HepG2 (cell line): ENCODE data around the gene ACAP3. TPM values are rescaled to one million over a fixed set of nuclear protein-coding genes. Genes with fewer than 3 reads are reported as not detected.
A peak's percentile ranks its signal among the peaks of the same experiment; 100 is the strongest.

Experiments used
- BORCS8-MEF2B ChIP-seq: sonication (generic); formaldehyde crosslinking; IDR thresholded peaks from 2 replicates; pipeline ENCODE4 v1.8.0; 2022; ENCODE audit warnings: mild to moderate bottlenecking, missing genetic modification reagents
- BRF2 ChIP-seq: sonication (generic); formaldehyde crosslinking; IDR thresholded peaks from 2 replicates; pipeline ENCODE4 v1.8.1; 2022; ENCODE audit warnings: mild to moderate bottlenecking, missing genetic modification reagents
- GPN1 ChIP-seq: sonication (generic); formaldehyde crosslinking; IDR thresholded peaks from 2 replicates; pipeline ENCODE4 v1.5.1; 2020; ENCODE audit warnings: missing genetic modification reagents, borderline replicate concordance
- HDAC2 ChIP-seq: sonication (generic); formaldehyde crosslinking; IDR thresholded peaks from 2 replicates; pipeline ENCODE4 v1.4.0; 2020; ENCODE audit warnings: missing genetic modification reagents
- HIVEP1 ChIP-seq: sonication (generic); formaldehyde crosslinking; IDR thresholded peaks from 2 replicates; pipeline ENCODE4 v1.4.0; 2020; ENCODE audit warnings: mild to moderate bottlenecking, missing genetic modification reagents
- JARID2 ChIP-seq: sonication (generic); formaldehyde crosslinking; IDR thresholded peaks from 2 replicates; pipeline ENCODE4 v1.8.1; 2023; ENCODE audit warnings: missing genetic modification reagents, inconsistent platforms; ENCODE audit not compliant: insufficient replicate concordance
- LRRFIP1 ChIP-seq: sonication (generic); formaldehyde crosslinking; conservative IDR thresholded peaks from 2 replicates; pipeline ENCODE4 v1.4.0; 2020; ENCODE audit warnings: missing genetic modification reagents
- MEIS1 ChIP-seq: sonication (generic); formaldehyde crosslinking; IDR thresholded peaks from 2 replicates; pipeline ENCODE4 v1.9.0; 2021; ENCODE audit warnings: mild to moderate bottlenecking, missing genetic modification reagents, moderate library complexity, borderline replicate concordance
- MXD3 ChIP-seq: IDR thresholded peaks from 2 replicates; pipeline ENCODE4 v1.6.1; 2016; ENCODE audit warnings: mild to moderate bottlenecking, missing biosample characterization, missing genetic modification reagents
- TFDP1 ChIP-seq: IDR thresholded peaks from 2 replicates; pipeline ENCODE4 v1.6.1; 2016; ENCODE audit warnings: missing compliant biosample characterization, missing genetic modification reagents, borderline replicate concordance
- ZBTB26 ChIP-seq: IDR thresholded peaks from 2 replicates; pipeline ENCODE4 v1.6.1; 2016; ENCODE audit warnings: missing compliant biosample characterization, missing genetic modification reagents, borderline replicate concordance
- ZHX1 ChIP-seq: sonication (generic); formaldehyde crosslinking; IDR thresholded peaks from 2 replicates; pipeline ENCODE4 v1.8.1; 2022; ENCODE audit warnings: low read depth, mild to moderate bottlenecking, missing genetic modification reagents
- ZNF205 ChIP-seq: IDR thresholded peaks from 2 replicates; pipeline ENCODE4 v1.6.1; 2018; ENCODE audit warnings: missing biosample characterization, missing genetic modification reagents
- ZNF574 ChIP-seq: sonication (generic); formaldehyde crosslinking; IDR thresholded peaks from 2 replicates; pipeline ENCODE4 v1.4.0; 2020; ENCODE audit warnings: missing genetic modification reagents
- ZNF772 ChIP-seq: sonication (generic); formaldehyde crosslinking; IDR thresholded peaks from 2 replicates; pipeline ENCODE4 v1.5.0; 2020; ENCODE audit warnings: mild to moderate bottlenecking, missing genetic modification reagents
- polyA plus RNA-seq, 8 experiments: library from polyadenylated mRNA; depleted of rRNA in 3 of 8; stranded (reverse) in 7 of 8; unstranded in 1 of 8; fragments of >200 nt; fragmentation: Illumina TruSeq in 4 of 8; extraction: Trizol in 4 of 8; gene quantifications; 2 replicates each; pipeline versions ENCODE4 v1.2.1 to v1.2.3, GENCODE V29; 2011 to 2016; ENCODE audit warnings: low read depth in 4 of 8, missing spikeins in 1 of 8, mixed read lengths in 1 of 8; ENCODE audit not compliant: insufficient read depth in 1 of 8
- total RNA-seq, 5 experiments: library from RNA; depleted of rRNA; stranded (reverse); fragments of >200 nt; fragmentation: Illumina TruSeq; extraction: Trizol; gene quantifications; 2 replicates each; pipeline ENCODE4 v1.2.3, GENCODE V29; 2016; ENCODE audit warnings: low read depth in 1 of 5

ACAP3 gene
- total and polyA plus RNA-seq, 2 of the 13 experiments (the other 11 are each of a cell fraction or from before 2014, with no cell fraction given): 29.4 to 50.8 TPM

- peak; percentile 78 for TF ChIP-seq BORCS8-MEF2B (CRISPR knock-in tag)
- TF ChIP-seq ZNF205 (CRISPR knock-in tag): peak; percentile 75; the same call in 1 of the 2 replicates
- TF ChIP-seq MXD3 (CRISPR knock-in tag): peak; percentile 80; the same call in 1 of the 2 replicates
- TF ChIP-seq ZHX1 (CRISPR knock-in tag): 0 out of 2 replicates have a peak, but pooled peaks have one; percentile 43
- TF ChIP-seq LRRFIP1 (CRISPR knock-in tag): 0 out of 2 replicates have a peak, but pooled peaks have one; percentile 67
- 0 out of 2 replicates have a peak, but pooled peaks have one; percentile 29 for TF ChIP-seq ZNF574 (CRISPR knock-in tag)
- peak; percentile 74; the same call in 1 of the 2 replicates for TF ChIP-seq GPN1
- peak; percentile 75 for TF ChIP-seq ZBTB26 (CRISPR knock-in tag)
- no peak for TF ChIP-seq HIVEP1 (CRISPR knock-in tag)
- TF ChIP-seq MEIS1 (CRISPR knock-in tag): peak; percentile 52; the same call in 1 of the 2 replicates
- TF ChIP-seq HDAC2: 0 out of 2 replicates have a peak, but pooled peaks have one; percentile 40
- TF ChIP-seq TFDP1: no peak
- TF ChIP-seq BRF2 (CRISPR knock-in tag): no peak
- peak; percentile 83; the same call in 1 of the 2 replicates for TF ChIP-seq ZNF772
- TF ChIP-seq JARID2 (CRISPR knock-in tag): no peak
These were observed 27.1 kb upstream of the ACAP3 start (continued) for GRCh38 chr1:1334835-1335234.
